Eye (tissue), 1 donor: ENCODE measurements around the gene KLHL30.

ENCODE experiments used
- DNase-seq: peaks from one replicate; pipeline ENCODE4 v3.0.0-alpha.2; 2015

Gene KLHL30

DNA sequence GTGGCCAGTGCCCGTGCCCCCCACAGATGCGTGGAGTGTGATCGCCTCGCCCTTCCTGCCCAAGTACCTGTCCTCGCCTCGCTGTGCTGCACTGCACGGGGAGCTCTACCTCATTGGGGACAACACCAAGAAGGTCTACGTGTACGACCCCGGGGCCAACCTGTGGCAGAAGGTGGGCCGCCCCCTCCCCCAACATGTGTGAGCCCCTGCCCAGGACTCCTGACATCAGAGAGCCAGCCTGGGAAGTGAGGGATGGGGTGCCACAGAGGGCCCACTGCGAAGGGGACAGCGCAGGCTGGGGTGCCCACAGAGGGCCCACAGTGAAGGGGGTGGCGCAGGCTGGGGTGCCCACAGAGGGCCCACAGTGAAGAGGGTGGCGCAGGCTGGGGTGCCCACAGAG is 10.5 kb downstream of the KLHL30 start:
- no peak for DNase-seq

DNA sequence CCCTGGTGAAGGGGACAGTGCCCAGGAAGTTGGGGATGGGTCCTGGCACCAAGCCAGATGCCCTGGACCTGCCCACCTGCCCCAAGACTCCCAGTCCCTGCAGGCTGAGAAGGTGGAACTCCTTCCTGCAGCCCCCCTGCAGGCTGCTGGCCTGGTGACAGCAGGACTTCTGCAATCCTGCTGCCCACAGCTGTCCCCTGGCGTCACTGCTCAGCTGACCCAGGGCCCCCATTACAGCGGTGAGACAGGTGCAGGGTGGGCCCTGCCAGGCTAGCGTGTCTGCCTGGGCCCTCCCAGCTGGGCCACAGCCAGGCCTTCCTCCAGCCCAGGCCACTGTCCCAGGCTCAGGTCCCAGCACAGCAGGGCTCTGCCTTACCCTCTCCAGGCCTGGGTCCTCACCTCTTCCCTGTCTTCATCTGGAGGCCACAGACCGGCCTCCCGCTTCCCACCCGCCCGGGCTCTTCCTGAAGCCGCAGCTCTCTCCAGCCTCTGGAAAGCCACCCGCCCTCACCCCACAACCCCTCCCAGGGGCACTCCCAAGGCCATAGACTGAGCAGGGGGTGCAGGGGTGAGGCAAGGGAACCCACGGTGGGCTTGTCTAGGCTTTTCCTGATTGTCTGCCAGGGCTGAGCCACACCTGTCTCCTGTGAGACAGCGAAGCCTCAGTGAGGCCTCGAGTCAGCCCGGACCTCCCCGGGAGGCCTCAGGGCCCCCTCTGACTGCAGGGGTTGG is 11.5 kb downstream of the KLHL30 start:
- no peak for DNase-seq

GRCh38 chr2:238150686-238151085 is 12.2 kb downstream of the KLHL30 start:
- no peak for DNase-seq

DNA sequence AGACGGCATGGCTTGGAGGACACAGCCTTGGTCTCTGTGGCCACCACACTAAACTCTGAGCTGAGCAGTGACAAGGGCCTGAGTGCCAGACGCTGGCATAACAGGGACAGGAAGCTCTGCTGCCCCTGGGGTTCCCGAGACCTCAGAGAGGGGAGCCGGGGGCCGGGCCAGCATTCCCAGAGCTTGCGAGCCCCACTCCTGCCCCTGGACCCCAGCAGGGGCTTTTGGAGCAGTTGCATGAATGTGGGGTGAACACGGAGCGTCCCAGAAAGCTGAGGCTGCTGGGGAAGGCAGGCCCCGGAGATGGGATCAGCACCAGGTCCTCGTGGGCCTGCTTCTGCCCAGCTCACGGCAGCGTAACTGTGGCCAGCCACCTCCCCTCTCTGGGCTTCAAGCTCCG is 12.7 kb downstream of the KLHL30 start:
- DNase-seq = no peak

DNA sequence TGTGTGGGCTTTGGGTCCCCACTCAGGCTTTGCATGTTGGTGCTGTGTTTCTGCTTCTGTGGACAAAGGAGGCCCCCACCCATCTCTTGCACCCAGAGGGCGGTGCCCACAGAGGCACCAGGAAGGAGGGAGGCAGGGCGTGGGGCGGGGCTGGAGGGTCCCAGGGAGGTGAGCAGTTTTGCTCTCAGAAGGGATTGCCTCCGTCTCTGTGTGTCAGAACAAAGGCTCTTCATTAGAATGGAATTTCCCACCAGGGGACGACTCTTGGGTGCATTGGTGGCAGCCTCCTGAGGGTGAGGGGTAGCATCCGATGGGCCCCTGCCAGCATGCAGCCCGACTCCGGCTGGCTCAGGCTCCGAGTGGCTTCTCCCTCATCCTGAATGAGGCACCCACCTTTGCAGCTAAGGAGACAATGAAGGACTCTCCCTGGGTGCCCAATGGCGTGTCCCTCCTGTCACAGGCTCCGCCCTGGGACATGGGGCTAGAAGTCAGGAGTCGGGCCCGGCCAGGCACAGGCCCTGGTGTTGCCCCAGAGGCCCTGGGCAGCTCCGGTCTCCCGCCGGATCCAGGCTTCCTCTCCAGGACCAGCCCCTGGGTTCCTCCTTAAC is 13.3 kb downstream of the KLHL30 start:
- no peak for DNase-seq

DNA sequence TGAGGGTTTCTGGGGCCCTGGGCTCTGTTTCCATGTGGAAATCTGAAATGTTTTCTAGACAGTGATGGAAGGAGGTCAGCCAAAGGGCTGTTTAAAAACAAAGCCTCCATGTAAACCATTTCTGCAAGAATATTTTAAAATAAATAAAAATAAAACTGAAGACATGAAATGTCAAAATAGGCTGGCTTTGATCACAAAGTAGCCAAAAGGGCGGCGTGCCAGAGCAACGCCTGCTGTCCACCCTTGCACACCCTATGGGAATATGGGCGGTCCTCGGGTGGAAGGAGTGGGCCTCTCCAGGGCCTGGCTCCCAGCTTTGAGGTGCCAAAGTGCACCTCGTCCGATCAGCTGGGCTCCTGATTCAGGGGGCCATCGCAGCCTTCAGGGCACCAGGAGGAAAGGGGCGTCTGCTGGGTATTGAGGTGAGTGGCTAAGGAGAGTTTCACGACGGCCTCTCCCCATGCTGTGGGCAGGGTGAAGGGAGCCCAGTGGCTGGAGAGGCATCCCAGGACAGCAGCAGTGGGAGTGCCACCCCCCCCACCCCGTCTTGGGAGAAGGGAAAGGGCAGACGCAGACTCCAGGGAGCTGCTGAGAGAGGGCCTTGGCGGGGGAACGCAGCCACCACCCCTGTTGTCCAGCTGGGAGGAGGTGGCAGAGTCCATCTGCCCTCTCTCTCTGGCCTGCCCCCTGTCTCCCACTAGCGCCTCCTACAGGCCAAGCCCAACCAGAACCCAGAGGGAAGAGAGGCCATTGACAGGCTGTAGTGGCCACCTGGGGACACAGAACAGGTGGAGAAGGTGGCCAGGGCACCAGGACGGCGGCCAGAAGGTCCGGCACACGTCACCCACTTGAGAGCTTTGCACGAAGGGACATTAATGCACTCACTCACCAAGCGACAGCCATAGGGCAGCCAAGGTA is 14.6 kb downstream of the KLHL30 start:
- no peak for DNase-seq

DNA sequence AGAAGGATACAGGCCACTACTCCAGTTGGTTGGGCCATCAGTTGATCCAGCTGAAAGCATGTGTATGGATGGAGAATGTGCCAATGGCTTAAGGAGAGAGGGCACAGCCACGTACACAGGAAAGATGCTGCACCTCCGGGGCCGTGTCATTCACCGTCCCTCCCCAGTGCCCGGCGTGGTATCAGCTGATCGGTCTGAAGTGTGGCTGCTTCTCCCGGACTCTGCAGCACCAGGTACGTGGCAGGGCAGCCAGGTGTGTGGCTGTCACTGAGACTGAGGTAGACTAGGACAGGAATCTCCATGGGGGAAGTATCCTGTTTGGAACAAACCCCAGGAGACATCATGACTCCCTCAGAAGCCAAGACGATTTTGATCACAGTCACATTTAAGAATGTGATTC is 16.1 kb downstream of the KLHL30 start:
- DNase-seq = no peak

DNA sequence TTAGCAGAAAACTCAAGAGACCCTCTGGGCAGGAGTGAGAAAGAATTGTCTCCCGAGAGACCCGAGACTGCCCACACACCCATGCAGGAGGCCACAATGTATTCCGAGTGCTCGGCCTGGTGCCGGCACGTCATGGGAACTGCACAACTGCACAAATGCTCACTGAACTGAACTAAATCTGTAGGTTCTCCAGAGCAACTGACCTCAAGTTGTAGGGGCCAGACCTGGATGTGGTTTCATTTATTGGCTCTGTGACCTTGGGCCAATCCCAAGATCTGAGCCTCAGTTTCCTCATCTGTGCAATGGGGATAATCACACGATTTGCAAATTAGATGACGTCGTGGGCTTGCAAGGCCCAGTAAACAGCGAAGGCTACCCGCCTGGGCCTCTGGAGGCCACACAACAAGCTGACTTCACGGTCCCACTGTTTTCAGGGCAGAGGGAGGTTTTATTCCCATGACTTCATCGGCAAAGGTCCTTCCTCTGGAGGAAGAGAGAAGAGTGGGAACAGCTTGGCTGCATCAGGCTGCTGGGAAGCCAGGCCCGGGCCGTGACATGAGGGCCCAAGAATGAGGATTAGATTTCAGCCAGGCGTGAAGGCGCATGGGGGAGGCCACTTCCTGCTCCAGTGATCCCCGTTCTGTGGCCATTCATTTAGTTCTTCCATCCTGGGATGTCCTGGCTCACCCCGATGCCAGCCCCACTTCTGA is 16.7 kb downstream of the KLHL30 start:
- no peak for DNase-seq

- no peak for DNase-seq
Observed at GRCh38 chr2:238155761-238156694, 17.6 kb downstream of the KLHL30 start.

- DNase-seq = no peak
Observed at GRCh38 chr2:238157506-238158017, 19.1 kb downstream of the KLHL30 start.

GRCh38 chr2:238158018-238158508 is 19.6 kb downstream of the KLHL30 start:
- no peak for DNase-seq

DNA sequence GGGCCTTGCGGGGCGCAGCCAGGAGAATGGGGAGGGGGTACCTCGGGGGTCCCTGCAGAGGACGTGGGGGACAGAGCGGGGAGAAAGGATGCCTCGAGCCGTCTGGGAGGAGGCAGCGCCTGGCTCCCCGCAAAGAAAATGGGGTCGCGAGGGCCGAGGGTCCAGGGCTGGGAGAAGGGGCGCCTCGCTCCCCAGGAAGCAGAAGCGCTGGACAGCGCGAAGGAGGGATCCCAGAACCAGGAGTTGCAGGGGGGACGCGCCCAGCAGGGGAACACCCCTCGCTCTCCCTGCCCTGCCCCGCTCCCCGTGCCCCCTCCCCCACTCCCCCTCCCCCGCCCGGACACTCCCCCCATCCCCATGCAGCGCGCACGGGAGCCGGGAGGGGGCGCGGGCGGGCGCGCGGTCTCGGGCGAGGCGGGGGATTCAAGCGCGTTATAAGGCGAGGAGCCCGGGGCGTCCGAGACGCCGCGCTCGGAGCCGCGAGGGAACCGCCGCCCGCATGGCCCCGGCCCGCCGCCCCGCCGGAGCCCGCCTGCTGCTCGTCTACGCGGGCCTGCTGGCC is 20.1 kb downstream of the KLHL30 start, which contains the start of gene ERFE:
Gene ERFE (plus strand): TSS at position 462 of the 562 bp plus-strand sequence. CDS start 38 bp downstream, at position 500.
- peak; percentile 82 for DNase-seq

DNA sequence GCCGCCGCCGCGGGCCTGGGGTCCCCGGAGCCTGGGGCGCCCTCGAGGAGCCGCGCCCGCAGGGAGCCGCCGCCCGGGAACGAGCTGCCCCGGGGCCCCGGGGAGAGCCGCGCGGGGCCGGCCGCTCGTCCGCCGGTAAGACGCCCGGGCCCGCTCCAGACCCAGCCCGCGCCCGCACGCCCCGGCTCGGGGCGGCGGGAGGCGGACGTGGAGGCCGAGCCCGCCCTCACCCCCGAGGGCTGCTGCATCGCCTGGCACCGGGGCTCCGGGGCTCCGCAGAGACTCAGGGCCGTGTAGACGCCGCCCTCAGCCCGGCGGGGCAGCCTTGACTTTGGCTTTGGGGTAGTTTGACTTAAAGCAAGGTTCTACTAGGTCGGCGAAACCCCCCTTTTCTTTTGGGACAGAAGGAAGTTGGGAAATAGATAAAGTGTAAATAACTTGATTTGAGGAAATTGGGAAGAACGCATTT is 20.6 kb downstream of the KLHL30 start:
- no peak for DNase-seq

GRCh38 chr2:238159661-238160205 is 21.3 kb downstream of the KLHL30 start:
- no peak for DNase-seq

- DNase-seq = no peak
Observed at GRCh38 chr2:238160206-238161129, 22.0 kb downstream of the KLHL30 start.

DNA sequence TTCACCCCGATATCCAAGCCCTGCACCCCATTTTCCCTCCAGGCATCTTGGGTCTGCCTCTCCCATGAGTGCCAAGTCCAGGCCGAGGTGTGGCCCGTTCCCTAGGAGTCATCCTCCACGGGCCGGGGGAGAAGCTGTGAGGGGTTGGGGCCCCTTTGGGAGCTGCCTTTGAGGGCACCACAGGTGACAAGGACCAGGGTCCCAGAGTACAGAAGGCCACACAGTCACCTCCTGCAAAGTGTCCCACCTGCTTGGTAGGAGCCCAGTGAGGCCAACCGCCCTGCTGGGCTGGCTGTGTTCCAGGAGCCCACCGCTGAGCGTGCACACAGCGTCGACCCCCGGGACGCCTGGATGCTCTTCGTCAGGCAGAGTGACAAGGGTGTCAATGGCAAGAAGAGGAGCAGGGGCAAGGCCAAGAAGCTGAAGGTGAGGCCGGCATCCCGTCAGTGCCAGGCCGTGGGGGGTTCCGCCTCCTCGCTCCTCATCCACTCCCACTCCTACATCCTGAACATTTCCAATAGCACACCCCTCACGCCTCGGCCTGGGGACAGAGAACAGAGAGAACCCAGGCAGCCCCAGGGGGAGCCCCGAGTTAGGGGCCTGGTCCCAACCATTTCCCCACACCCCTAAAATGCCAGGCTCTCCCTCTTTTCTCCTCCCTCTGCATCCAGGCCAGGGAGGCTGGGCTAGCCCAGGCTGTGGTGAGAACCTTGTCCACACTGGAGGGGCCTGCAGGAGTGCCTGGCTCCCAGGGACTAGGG is 23.0 kb downstream of the KLHL30 start:
- no peak for DNase-seq

DNA sequence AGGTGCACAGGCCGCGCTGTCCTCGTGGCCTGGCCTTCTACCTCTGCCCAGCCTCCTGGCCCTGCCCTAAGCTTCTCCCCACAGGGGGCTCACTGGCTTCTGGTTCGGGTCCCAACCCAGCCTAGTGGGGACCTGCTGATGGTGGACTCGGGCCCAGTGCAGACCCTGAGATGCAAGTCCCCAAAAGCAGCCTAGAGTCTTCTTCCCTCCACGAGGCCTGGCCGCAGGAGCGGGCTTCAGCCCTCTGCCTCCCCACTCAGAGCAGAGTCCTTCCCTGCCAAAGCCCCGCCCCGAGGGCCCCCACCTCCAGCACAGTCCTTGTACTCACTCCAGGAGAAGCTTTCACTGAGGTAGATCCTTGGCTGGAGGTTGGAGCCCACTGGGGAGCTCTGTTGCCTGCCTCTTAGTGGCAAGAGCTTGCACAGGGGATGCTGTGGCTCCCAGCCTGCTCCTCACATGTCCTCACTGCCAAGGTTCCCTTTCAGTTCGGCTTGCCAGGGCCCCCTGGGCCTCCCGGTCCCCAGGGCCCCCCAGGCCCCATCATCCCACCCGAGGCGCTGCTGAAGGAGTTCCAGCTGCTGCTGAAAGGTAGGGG is 23.9 kb downstream of the KLHL30 start:
- DNase-seq = no peak

DNA sequence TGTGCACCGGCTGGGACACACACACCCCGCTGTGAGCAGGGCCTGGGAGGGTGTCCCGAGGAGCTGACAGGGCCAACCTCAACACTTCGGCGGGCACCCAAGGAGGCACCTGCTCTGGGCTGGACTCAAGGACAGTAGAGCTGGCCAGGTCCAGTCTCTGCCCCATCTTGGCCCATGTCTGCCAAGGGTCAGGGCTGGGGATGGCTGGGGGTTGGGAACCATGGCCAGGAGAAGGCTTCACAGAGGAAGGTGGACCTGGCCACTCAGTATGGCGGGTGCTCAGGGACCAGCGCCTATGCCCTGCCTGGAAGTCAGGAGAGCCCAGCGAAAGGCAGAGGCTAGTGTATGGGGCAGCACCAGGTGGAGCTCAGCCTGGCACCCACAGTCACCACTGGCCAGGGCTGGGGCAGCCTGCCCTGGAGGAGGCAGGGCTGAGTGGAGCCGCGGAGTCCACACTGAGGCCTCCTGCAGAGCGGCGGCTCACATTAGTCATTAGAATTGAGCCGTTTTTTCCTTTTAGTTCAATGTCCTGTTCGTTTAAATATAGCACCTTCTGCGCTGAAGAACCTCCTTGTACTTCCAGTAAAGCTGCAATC is 24.5 kb downstream of the KLHL30 start:
- no peak for DNase-seq
